ENCODE measurements around the gene METTL18.
A peak's percentile ranks its signal among the peaks of the same experiment; 100 is the strongest.

The METTL18 gene

GRCh38 chr1:169794530-169795416, at the start of gene METTL18:
TSS of gene METTL18 (minus strand) at chr1:169794907. CDS start at chr1:169793695, 1,212 bp downstream.
- DNase-seq (ENCODE audit: low spot score): peak; percentile 90
- Histone ChIP-seq H3K4me3 (peak within 1 kb of the TSS; percentile 79), H3K27ac (peak within 1 kb of the TSS; percentile 74 to 89)
- no peak for TF ChIP-seq CTCF (IDR thresholded peaks at IDR 0.05)

GRCh38 chr1:169838942-169839341, 44.2 kb upstream of the METTL18 start:
- Histone ChIP-seq H3K27ac (no peak overlapping the region), H3K4me3 (no peak overlapping the region)
- TF ChIP-seq CTCF (IDR thresholded peaks at IDR 0.05): no peak
- DNase-seq (ENCODE audit: low spot score): no peak

GRCh38 chr1:169836198-169836597, 41.5 kb upstream of the METTL18 start:
- no peak for DNase-seq (ENCODE audit: low spot score)
- H3K4me3 ChIP-seq: no peak overlapping the region
- H3K27ac ChIP-seq: no peak overlapping the region
- no peak for TF ChIP-seq CTCF (IDR thresholded peaks at IDR 0.05)

GRCh38 chr1:169835647-169836046, 40.9 kb upstream of the METTL18 start:
- Histone ChIP-seq H3K27ac (no peak overlapping the region), H3K4me3 (no peak overlapping the region)
- DNase-seq (ENCODE audit: low spot score): no peak
- no peak for TF ChIP-seq CTCF (IDR thresholded peaks at IDR 0.05)

- no peak for TF ChIP-seq CTCF (IDR thresholded peaks at IDR 0.05)
- DNase-seq (ENCODE audit: low spot score): no peak
- Histone ChIP-seq H3K4me3 (no peak overlapping the region), H3K27ac (no peak overlapping the region)
Measured at GRCh38 chr1:169834869-169835268, 40.2 kb upstream of the METTL18 start.

- TF ChIP-seq CTCF (IDR thresholded peaks at IDR 0.05): no peak
Measured at GRCh38 chr1:169833179-169833901, 38.6 kb upstream of the METTL18 start.

More at GRCh38 chr1:169833179-169833901, 38.6 kb upstream of the METTL18 start:
- no peak overlapping the region for H3K27ac ChIP-seq
- H3K4me3 ChIP-seq: no peak overlapping the region
- no peak for DNase-seq (ENCODE audit: low spot score)
